ENCODE measurements around the gene PCCA.
"Not testable (repeated sequence)": the region's sequence is repeated elsewhere in the genome, so short reads cannot be mapped to it uniquely, and the experiment has no call there.

Gene PCCA

GRCh38 chr13:100524688-100525087 is 435.8 kb downstream of the PCCA start:
- FAIRE-seq; DNase-seq (ENCODE audit: low spot score): not testable (repeated sequence)

- no peak for FAIRE-seq
Measured at GRCh38 chr13:100525453-100526317, 436.8 kb downstream of the PCCA start.

GRCh38 chr13:100526318-100527000 is 437.6 kb downstream of the PCCA start:
- no peak for DNase-seq (ENCODE audit: low spot score)
- no peak for FAIRE-seq

More at GRCh38 chr13:100525453-100526317, 436.8 kb downstream of the PCCA start:
- DNase-seq (ENCODE audit: low spot score) = no peak

DNA sequence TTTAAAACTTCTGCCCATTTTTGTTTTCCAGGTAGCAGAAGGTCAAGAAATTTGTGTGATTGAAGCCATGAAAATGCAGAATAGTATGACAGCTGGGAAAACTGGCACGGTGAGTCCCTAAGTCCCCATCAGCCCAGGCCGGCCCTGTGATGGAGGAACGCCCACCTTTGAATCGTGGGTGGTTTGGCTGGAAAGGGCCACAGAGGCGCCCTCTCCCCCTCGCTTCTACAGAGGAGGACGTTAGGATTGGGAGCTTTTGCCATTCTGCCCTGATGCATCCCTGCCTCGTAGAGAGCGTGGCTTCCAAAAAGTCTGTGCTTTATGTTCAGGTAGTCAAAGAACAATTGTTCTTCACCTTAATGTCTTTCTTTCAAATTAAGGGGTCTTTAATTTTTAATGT is 438.8 kb downstream of the PCCA start:
- DNase-seq (ENCODE audit: low spot score) (no peak), FAIRE-seq (no peak)

DNA sequence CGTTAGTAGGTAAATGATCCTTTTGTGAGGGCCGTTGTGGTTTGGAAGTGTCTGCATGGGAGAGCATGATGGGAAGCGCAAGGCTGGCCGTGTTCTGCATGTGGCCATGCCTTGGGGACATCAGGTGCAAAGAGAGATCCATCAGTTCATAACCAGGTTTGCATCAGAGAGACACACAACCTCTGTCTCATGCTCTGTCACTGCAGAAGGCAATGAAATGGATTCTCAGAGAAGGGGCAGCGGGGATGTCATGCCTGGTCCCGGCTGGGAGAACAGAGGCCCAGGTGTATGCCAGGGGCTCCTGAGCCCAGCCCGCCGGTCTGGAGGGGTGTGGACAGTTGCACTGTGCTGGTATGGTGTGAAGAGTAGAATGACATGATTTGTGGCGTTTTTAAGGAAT is 439.5 kb downstream of the PCCA start:
- FAIRE-seq (no peak), DNase-seq (ENCODE audit: low spot score) (no peak)

- no peak for DNase-seq (ENCODE audit: low spot score)
- no peak for FAIRE-seq
Measured at GRCh38 chr13:100528820-100529219, 439.9 kb downstream of the PCCA start.

DNA sequence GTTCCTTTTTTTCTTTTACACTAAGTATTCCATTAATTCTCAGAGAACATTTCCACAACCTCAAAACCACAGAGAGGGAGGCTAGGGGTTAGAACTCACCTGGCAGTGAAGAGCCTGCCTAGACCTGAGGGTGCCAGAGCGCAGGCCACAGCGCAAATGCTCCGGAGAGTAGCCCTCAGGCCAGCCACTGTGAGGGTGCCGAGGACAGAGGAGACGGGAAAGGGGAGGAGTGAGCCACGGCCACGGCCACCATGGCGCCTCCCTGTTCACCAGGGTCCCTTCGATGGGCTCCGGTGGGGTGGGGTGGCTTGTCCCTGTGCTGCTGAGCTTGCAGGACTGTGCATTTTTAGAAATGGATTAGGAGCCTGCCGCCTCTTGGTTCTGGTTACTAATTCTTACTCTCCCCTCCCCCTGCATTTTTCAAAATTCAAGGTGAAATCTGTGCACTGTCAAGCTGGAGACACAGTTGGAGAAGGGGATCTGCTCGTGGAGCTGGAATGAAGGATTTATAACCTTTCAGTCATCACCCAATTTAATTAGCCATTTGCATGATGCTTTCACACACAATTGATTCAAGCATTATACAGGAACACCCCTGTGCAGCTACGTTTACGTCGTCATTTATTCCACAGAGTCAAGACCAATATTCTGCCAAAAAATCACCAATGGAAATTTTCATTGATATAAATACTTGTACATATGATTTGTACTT is 440.9 kb downstream of the PCCA start:
- DNase-seq (ENCODE audit: low spot score) (no peak), FAIRE-seq (no peak)

DNA sequence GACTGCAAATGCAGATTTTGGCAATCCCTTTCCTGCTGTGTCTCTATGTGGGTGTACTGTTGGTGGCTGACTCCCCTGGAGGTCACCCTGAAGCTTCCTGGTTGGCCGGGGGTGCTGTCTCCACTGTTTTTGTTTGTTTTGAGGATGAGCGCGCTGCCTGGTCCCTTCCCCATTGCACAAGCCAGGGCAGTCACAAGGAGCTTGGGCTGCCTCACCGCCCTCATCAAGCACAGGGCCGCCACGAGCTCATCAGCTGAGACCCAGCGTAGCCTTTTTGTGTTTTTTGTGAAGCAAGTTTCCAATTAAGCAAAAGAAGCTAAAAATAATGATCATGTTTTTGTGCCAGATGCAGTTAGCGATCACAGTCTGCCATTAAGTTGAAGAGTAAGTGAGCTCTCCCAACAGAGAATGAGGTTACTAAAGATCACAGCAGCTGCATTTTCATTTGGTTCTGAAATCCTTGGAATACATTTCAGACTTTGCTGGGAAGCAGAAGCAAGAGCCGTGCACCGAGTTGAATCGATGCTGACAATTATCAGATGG is 441.8 kb downstream of the PCCA start:
- FAIRE-seq (no peak), DNase-seq (ENCODE audit: low spot score) (no peak)

DNA sequence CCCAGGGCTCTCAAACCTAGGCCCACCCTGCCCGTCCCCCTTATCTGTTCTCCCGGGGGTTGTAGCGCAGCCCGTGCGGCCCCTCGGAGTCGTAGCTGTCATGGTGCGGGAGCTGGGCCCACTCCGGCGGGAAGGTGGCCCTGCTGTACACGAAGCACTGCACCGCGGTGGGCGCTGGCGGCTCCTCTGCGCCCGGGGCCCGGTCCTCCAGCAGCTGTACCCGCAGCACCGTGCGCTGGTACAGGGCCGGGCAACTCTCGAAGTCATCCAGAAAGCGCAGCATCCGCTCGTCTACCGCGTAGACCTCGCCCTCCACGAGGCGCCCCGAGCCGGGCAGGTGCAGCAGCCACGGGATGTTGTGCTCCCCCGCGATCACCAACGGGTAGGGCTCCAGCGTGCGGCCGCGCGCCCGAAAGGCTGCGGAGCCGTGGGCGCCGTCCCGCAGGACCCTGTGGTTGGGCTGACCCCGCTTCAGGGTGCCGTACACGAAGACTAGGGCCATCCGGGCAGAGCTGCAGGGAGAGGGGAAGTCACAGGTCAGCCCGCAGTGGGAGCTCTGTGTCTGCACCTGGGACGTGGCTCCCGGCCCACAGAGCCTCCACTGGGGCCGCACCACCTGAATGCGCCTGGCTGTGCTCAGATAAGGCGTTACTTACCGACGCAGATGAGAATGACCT is 443.3 kb downstream of the PCCA start:
- no peak for FAIRE-seq
- no peak for DNase-seq (ENCODE audit: low spot score)

- FAIRE-seq (no peak), DNase-seq (ENCODE audit: low spot score) (no peak)
Measured at GRCh38 chr13:100532836-100533435, 444.0 kb downstream of the PCCA start.

DNA sequence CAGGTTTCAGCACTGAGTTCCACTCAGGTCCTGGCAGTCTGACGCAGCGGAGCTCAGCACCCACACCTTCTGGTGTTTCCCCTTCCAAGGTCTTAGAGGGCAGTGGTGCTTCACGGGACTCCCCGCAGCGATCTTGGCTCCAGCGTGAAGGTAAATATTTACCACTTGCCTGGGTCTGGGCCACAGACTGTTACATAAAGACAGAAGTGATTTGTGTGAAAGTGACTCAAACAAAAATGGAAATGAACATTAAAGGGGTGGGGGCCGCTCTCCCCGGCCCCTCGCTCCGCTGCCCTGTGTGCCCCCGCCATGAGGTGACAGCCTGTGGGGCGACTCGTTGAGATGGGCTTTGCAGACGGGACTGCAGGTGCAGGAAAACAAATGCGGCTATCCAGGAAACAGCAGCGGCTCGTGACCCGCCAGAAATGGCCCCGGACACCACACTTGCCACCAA is 444.7 kb downstream of the PCCA start:
- no peak for FAIRE-seq
- DNase-seq (ENCODE audit: low spot score) = no peak

DNA sequence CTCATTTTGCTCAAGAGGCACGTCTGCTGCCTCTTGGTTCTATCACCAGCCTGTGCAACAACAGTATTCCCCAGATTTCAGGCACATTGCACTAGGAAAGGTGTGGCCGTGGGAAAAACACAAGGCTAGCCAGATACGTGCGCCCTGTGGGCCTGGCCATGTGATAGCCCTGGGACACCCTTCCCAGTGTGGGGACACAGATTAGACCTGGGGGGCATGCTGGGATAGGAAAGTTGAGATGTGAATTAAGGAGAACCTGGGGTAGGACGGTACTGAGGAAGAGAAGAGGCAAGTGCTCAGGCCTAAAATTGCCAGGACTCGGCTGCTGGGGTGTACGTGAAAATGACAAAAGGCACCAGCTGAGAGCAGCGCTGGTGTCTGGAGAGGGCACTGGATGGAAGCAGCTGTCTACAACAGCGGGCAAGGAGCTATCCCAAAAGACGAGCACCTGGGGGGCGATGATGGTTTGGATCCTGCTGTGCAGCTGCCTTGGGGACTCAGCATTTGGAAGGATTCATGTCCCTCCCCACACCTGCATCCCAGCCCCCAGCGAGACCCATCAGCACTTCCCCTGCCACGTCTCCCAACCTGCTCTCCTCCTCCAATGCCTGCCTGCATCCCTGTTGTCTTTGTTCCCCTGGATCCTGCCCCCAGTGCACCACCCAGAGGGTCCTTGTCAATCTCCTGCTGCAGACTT is 445.4 kb downstream of the PCCA start:
- DNase-seq (ENCODE audit: low spot score) = no peak
- FAIRE-seq = no peak

DNA sequence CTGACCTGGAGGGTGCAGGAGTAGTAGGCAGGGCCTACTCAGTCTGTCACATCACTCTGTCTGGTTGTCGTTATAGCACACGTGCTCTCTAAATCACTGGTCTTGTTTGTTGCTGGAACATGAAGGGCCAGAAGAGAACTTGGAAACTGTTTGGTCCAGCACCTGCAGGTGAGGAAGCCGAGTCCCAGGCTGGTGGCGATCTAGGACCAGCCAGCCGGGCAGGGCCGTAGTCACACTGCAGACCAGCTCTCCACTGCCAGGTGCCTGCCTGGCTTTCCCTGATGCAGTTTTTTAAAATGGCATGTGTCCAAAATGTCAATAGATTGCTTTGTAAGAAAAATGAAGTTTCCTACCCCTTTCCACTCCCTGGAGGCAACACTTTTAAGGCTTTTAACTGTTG is 446.0 kb downstream of the PCCA start:
- no peak for DNase-seq (ENCODE audit: low spot score)
- no peak for FAIRE-seq

GRCh38 chr13:100535426-100536135 is 446.7 kb downstream of the PCCA start:
- DNase-seq (ENCODE audit: low spot score) (no peak), FAIRE-seq (no peak)

DNA sequence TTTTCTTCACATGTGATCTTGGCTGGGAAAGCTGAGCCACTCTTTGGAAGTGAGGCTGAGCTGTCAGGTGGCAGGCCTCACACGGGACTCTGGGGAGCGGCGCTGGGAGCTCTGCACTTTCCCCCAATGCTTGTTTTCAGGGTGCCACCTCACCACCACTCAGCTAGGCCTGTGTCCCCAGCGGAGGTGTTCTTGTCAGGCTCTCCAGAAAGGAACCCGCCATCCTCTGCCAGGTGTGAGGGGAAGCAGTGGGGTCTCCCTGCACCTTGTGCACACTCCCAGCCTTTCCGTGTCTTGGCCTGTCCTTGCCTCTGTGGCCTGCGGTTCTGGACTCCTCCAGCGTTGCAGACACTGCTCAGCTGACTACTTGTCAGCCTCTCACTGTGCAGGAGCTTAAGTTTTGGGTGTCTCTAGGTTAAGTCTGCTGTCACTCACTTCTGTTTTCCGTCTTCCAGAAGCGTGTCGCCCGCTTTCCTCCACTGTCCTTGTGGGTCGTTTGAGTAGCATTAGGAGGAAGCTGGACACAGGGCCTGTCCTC is 447.8 kb downstream of the PCCA start:
- DNase-seq (ENCODE audit: low spot score) (no peak), FAIRE-seq (no peak)

GRCh38 chr13:100537486-100537885 is 448.6 kb downstream of the PCCA start:
- DNase-seq (ENCODE audit: low spot score) = no peak
- FAIRE-seq = no peak

DNA sequence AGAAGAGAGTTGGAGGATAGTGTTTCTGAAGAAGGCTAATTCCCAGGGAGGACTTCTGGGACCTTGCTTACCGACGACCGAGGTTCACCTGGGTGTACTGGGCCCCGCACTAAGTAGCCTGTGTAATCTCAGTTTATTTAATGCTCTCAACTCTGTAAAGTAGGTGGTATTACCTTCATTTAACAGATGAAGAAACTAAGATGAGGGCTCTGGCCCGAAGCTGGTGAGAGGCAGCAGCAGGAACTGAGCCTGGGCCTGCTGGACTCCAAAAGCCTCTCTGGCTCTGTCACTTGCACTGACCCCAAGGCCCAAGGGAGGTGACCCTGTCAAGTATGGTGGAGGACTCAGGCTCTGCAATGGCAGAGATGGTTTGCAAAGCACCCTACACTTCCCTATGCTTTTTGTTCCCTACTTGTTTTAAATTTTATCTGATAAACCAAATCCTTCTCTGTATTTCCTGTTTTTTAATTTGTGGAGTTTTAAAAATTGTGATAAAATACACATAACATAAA is 449.1 kb downstream of the PCCA start:
- no peak for FAIRE-seq

DNA sequence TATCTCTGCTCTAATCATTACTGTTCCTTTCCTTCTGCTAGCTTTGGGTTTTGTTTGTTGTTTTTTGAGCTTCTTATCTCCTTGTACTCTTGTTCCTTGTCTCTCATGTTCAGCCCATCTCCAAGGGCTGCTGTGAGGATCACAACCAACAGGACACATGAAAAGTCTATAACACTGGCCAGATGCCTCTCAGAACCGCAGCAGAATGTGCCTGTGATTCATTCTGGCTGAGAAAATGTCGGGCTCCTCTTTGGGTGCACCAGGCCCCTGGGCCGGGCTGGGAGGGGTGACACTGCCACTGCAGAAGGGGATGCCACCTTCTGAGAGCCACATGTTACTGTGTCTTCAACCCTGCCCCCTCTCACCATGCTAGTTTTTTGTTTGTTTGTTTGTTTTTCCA is 451.7 kb downstream of the PCCA start:
- DNase-seq (ENCODE audit: low spot score) = no peak
- no peak for FAIRE-seq

More for the DNA sequence above, 449.1 kb downstream of the PCCA start:
- no peak for DNase-seq (ENCODE audit: low spot score)

Data from RCC 7860 (cell line).